ENCODE results near the gene SYT1.

- TF ChIP-seq CTCF (IDR thresholded peaks at IDR 0.05) (no peak), POLR2A (IDR thresholded peaks at IDR 0.05) (no peak), EP300 (IDR thresholded peaks at IDR 0.05) (no peak)
Observed at GRCh38 chr12:79083181-79083580, 218.6 kb downstream of the SYT1 start.

All from sigmoid colon (tissue), 4 donors.